Gastrocnemius medialis (tissue), 4 donors: ENCODE data around the gene SEMA3E. TPM values are rescaled to one million over a fixed set of nuclear protein-coding genes. Genes with fewer than 3 reads are reported as not detected.
A peak's percentile ranks its signal among the peaks of the same experiment; 100 is the strongest.

ENCODE experiments used
- ATAC-seq, 2 donors: fragments of 150-250 bp; one replicate each; pipeline ENCODE4 v1.9.1; 2016
- DNase-seq, 2 donors: peaks; one replicate each; pipeline ENCODE4 v3.0.0-alpha.2; 2019
- H3K27ac ChIP-seq, 4 donors: fragments of 200-600 bp; sonication (generic); 1 replicate in 1 of 4; 2 replicates in 3 of 4; pipeline ENCODE4 v1.5.1; 2016 to 2018; ENCODE audit warnings: mild to moderate bottlenecking in 2 of 4, moderate library complexity in 1 of 4
- H3K27me3 ChIP-seq, 3 donors: fragments of 200-600 bp; sonication (generic) in 2 of 3; 1 replicate in 1 of 3; 2 replicates in 2 of 3; pipeline versions ENCODE4 v1.5.1 to v1.6.0; 2016 to 2019; ENCODE audit warnings: mild to moderate bottlenecking in 1 of 3, moderate library complexity in 1 of 3
- H3K36me3 ChIP-seq, 2 donors: fragments of 200-600 bp; sonication (generic) in 1 of 2; one replicate each; pipeline ENCODE4 v1.5.1; 2017 to 2018
- H3K4me1 ChIP-seq, 2 donors: fragments of 200-600 bp; sonication (generic) in 1 of 2; one replicate each; pipeline ENCODE4 v1.5.1; 2016 to 2017; ENCODE audit warnings: mild to moderate bottlenecking in 2 of 2
- H3K4me3 ChIP-seq, 4 donors: fragments of 200-600 bp; sonication (generic) in 3 of 4; 1 replicate in 1 of 4; 2 replicates in 3 of 4; pipeline ENCODE4 v1.5.1; 2016 to 2019; ENCODE audit warnings: mild to moderate bottlenecking in 2 of 4
- H3K9me3 ChIP-seq, 3 donors: fragments of 200-600 bp; sonication (generic) in 2 of 3; 1 replicate in 1 of 3; 2 replicates in 2 of 3; pipeline ENCODE4 v1.5.1; 2016 to 2019
- POLR2A ChIP-seq, 2 donors: fragments of 450-650 bp; IDR thresholded peaks; one replicate each; pipeline ENCODE4 v1.6.1; 2017; ENCODE audit warnings: antibody characterized with exemption in 2 of 2, mild to moderate bottlenecking in 2 of 2, moderate library complexity in 2 of 2
- in situ Hi-C, 4 donors: fragments of 200-750 bp; cut with MboI; loops; one replicate each; pipeline versions ENCODE4 v1.15.0 to v1.8.0; 2017; ENCODE audit warnings: low sequenced_read_pairs in 4 of 4
- intact Hi-C: fragments of 100-400 bp; cut with DNase I; formaldehyde crosslinking; loops from one replicate; pipeline ENCODE4 v1.15.1; 2023; ENCODE audit warnings: low total_unique reads
- total RNA-seq, 4 donors: library from RNA; depleted of rRNA; stranded (reverse); fragments of >200 nt; gene quantifications; one replicate each; pipeline versions ENCODE4 v1.1.0 to v1.2.3, GENCODE V29; 2016
- TF ChIP-seq, protein P1 (sequence below), 5 experiments: fragments of 450-650 bp in 3 of 5; fragments of 200-600 bp in 2 of 5; sonication (generic) in 2 of 5; IDR thresholded peaks in 4 of 5; conservative IDR thresholded peaks in 1 of 5; 1 replicate in 4 of 5; 2 replicates in 1 of 5; pipeline ENCODE4 v1.5.1; 2016 to 2019; ENCODE audit warnings: antibody characterized with exemption in 5 of 5, mild to moderate bottlenecking in 3 of 5, moderate library complexity in 3 of 5

The SEMA3E gene
- total RNA-seq, 4 donors from 2014 or later = 0.22 to 0.41 (median 0.32) TPM; not detected in 1

DNA sequence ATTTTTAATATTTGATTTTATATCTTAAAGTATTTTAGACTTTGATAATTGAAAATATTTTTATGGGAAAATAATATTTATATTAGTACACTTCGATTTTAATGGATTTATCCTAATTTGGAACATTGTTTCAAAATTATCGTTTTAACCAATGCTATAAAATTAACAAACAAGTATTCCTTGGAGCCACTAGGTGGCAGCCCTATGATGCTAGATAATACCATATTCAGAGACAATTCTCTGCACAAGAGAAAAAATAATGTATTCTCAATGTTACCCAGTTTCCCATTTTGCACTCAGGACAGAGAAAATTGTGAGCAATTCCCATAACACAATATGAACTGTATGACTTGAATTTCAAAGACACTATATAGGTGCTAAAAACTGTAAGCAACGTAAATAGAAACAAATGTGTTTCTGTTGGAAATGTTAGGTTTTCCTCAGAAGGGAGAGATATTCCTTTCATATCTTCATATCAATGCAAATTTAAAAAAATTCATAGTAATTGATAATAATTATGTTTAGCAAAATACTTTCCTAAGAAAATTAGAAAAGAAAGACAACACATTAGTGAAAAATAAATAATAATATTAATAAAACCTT lies 237.8 kb downstream of the SEMA3E start:
- H3K4me3 ChIP-seq = no peak overlapping the region
- TF ChIP-seq, protein P1, sequence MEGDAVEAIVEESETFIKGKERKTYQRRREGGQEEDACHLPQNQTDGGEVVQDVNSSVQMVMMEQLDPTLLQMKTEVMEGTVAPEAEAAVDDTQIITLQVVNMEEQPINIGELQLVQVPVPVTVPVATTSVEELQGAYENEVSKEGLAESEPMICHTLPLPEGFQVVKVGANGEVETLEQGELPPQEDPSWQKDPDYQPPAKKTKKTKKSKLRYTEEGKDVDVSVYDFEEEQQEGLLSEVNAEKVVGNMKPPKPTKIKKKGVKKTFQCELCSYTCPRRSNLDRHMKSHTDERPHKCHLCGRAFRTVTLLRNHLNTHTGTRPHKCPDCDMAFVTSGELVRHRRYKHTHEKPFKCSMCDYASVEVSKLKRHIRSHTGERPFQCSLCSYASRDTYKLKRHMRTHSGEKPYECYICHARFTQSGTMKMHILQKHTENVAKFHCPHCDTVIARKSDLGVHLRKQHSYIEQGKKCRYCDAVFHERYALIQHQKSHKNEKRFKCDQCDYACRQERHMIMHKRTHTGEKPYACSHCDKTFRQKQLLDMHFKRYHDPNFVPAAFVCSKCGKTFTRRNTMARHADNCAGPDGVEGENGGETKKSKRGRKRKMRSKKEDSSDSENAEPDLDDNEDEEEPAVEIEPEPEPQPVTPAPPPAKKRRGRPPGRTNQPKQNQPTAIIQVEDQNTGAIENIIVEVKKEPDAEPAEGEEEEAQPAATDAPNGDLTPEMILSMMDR (IDR thresholded peaks at IDR 0.05 in 4 of 5, conservative IDR thresholded peaks at IDR 0.05 in 1 of 5) = peak in 3 of 5 experiments; percentile 18 to 34 (median 33)
- no peak for TF ChIP-seq POLR2A (IDR thresholded peaks at IDR 0.05)
- H3K9me3 ChIP-seq = no peaks in the 10 kb centered on the region
- no peaks in the 10 kb centered on the region for H3K27me3 ChIP-seq
- in situ Hi-C loops = loop anchor here in 1 of 4 donors (25.0 kb wide), 1 partner anchor 251 kb away; no protein-coding TSS in a partner anchor
- ATAC-seq = no peak
- intact Hi-C loops = no loop called here
- no peak overlapping the region for H3K27ac ChIP-seq
- DNase-seq = no peak
- H3K36me3 ChIP-seq = no peaks in the 10 kb centered on the region
- H3K4me1 ChIP-seq = no peaks in the 10 kb centered on the region

DNA sequence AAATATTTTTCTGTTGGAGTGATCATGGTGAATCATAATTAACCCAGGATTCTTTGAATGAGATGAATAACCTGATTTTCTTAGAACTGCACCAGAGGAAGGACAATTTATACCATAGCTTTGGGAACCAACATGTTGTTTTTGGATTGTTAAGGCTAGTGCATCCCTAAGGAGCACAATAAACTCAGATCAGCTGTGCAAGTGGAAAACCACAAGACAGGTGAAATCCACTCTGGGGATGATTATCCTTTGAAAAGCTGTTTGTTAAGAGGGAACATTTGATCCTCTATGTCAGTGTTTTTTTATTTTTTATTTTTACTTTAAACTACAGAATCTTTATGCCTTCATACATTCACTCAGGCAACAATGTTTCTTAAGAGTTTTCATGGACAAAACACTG lies 254.2 kb downstream of the SEMA3E start:
- intact Hi-C loops = no loop called here
- Histone ChIP-seq H3K9me3 (no peaks in the 10 kb centered on the region), H3K27ac (no peak overlapping the region), H3K4me3 (no peak overlapping the region), H3K36me3 (no peaks in the 10 kb centered on the region), H3K4me1 (no peaks in the 10 kb centered on the region), H3K27me3 (no peaks in the 10 kb centered on the region)
- TF ChIP-seq, protein P1 (IDR thresholded peaks at IDR 0.05 in 4 of 5, conservative IDR thresholded peaks at IDR 0.05 in 1 of 5) = no peak
- TF ChIP-seq POLR2A (IDR thresholded peaks at IDR 0.05) = no peak
- in situ Hi-C loops = no loop called here
- ATAC-seq (no peak), DNase-seq (no peak)

DNA sequence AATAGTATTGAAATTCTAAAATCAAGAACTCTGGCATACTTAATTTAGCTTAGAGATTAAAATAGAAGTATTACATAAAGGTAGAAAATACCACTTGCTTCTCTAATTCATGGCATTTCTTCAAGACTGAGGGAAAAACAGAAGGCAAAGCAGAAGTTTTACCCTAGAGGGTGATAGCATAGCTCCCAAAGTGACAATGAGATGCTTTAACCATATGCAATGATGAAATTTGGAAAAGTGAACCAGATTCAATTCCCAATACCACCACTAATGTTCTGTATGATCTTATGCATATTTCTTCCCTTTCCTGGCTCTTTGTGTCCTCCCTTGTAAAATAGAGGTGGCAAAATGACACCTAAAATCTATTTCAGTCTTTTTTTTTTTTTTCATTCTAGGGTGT lies 260.5 kb downstream of the SEMA3E start:
- ATAC-seq (no peak), DNase-seq (no peak)
- TF ChIP-seq, protein P1 (IDR thresholded peaks at IDR 0.05 in 4 of 5, conservative IDR thresholded peaks at IDR 0.05 in 1 of 5) = no peak
- TF ChIP-seq POLR2A (IDR thresholded peaks at IDR 0.05) = no peak
- Histone ChIP-seq H3K9me3 (no peaks in the 10 kb centered on the region), H3K27me3 (no peaks in the 10 kb centered on the region), H3K4me3 (no peak overlapping the region), H3K4me1 (no peaks in the 10 kb centered on the region), H3K36me3 (no peaks in the 10 kb centered on the region), H3K27ac (no peak overlapping the region)
- intact Hi-C loops = no loop called here
- in situ Hi-C loops = no loop called here

DNA sequence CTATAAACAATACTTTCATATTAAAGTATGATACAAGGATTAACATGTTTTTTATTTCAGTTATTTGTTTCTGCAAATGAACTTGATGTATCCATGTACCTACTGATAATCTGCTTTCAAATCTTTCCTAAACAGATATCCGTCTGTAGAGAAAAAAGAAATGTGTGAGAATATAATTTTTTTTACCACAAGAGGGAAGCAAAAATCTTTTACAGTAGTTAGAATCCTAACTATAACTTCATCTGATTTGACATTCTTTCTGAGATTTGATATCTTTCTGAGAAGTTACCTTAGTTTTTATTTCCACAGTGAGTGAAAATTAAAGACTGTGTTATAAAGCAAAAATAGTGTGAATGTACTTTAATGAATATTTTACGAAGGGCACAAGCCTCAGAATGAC lies 282.3 kb downstream of the SEMA3E start:
- Histone ChIP-seq H3K27ac (no peak overlapping the region), H3K4me3 (no peak overlapping the region), H3K27me3 (no peaks in the 10 kb centered on the region), H3K36me3 (no peaks in the 10 kb centered on the region), H3K9me3 (no peaks in the 10 kb centered on the region), H3K4me1 (no peaks in the 10 kb centered on the region)
- in situ Hi-C loops = no loop called here
- no peak for ATAC-seq
- intact Hi-C loops = no loop called here
- DNase-seq = no peak
- TF ChIP-seq, protein P1 (IDR thresholded peaks at IDR 0.05 in 4 of 5, conservative IDR thresholded peaks at IDR 0.05 in 1 of 5) = no peak
- no peak for TF ChIP-seq POLR2A (IDR thresholded peaks at IDR 0.05)

DNA sequence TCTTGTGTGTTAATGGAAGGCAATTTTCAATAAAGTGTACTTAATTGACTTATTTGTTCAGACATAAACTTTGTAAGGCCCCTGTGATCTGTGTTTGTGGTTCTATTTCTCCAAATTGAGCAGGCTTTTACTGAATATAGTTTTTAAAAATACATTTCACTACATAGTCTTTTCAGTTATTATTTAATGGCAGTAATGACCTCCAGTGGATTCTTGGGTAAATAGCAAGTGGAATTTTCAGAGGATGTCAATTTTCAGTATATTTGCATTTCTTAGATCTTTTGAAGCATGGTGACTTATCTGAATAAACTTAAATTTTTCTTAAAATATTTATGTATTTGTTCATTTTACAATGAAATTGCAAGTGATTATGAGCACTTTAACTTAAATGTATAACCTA lies 283.2 kb downstream of the SEMA3E start:
- intact Hi-C loops (no loop called here), in situ Hi-C loops (no loop called here)
- no peaks in the 10 kb centered on the region for H3K27me3 ChIP-seq
- H3K27ac ChIP-seq = no peak overlapping the region
- no peak for DNase-seq
- H3K9me3 ChIP-seq = no peaks in the 10 kb centered on the region
- no peaks in the 10 kb centered on the region for H3K4me1 ChIP-seq
- H3K36me3 ChIP-seq = no peaks in the 10 kb centered on the region
- no peak overlapping the region for H3K4me3 ChIP-seq
- ATAC-seq = no peak
- TF ChIP-seq, protein P1 (IDR thresholded peaks at IDR 0.05 in 4 of 5, conservative IDR thresholded peaks at IDR 0.05 in 1 of 5) = no peak
- TF ChIP-seq POLR2A (IDR thresholded peaks at IDR 0.05) = no peak
